ENCODE results near the gene TSPO2.
A peak's percentile ranks its signal among the peaks of the same experiment; 100 is the strongest.

The TSPO2 gene

GRCh38 chr6:41027799-41028560 is 14.3 kb upstream of the TSPO2 start:
- peak; percentile 41 to 69 for DNase-seq (ENCODE audit: low read depth in 2 of 2)

DNA sequence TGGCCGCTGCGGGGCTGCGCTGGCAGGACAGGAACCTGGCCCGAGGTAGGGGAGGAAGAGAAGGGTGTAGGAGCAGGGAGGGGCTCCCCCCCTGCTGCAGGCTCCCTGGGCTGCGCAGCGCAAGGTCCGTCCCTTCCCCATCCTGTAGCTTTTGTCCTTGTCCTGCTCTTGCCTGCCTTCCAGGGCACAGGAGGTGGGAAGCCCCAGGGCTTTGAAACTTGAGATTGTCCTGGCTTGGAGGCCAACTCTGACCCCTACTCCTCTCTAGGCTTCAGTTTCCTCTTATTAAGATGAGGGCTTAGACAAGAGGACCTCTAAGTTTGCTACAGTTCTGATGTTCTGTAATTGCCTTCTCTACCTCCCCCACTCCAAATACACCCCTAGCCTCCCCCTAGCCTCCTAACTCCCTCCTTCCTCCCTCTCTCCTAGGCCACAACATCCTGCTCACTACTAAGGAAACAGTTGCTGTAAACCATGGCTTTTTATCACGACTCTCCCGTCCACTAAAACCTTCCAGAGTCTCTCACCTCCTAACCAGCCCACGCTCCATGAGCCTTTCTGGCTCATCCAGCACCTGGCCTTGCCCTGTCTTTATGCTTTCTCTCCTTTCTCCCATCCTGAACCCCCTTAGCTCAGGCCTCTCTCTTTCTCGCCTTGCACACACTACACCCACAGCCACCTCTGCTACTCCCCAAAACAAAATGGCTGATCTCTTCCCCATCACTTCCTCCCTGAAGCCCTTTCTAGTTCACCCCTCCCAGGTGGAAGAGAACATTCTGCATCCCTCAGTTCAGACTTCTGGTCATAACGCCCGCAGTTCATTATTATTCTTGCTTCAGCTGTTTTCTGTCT is 13.5 kb upstream of the TSPO2 start:
- DNase-seq (ENCODE audit: low read depth in 2 of 2) = no peak

DNA sequence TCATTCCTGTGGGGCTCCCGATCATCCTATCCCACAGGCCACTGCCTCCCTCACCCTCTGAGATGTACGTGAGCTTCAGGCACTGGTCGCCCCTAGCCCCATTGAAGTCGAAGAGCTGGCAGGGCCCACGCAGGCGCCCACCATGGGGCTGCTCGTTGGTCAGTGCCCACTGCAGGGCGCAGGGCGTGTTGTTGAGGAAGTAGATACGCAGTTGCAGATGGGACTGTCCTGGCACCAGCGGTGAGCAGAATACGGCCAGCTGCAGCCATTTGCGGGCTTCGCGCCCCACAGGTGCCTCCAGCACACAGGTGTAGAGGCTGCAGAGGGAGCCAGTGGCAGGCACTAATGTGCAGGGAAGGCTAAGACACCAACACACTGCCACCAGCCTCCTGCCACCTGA is 9.4 kb upstream of the TSPO2 start:
- DNase-seq (ENCODE audit: low read depth in 2 of 2) = no peak

DNA sequence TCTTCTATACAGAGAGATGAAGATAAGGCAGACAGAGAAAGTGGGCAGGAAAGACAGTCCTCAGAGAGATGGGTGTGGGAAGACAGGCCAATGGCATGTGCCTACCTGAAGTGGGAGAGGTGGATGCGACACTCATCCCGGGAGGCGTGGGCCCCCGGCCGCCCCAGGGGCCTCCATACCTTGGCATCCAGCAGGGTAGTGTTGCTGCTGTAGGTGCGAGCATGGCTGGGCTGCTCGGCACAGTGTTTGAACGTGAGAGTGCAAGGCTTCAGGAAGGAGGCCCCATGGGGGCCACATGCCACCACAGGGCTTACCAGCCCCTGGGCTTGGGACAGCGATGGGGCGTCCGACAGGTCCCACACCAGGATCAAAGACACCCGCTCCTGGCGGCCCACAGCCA is 8.5 kb upstream of the TSPO2 start:
- no peak for DNase-seq (ENCODE audit: low read depth in 2 of 2)

GRCh38 chr6:41036186-41036585 is 6.1 kb upstream of the TSPO2 start:
- no peak for DNase-seq (ENCODE audit: low read depth in 2 of 2)

DNA sequence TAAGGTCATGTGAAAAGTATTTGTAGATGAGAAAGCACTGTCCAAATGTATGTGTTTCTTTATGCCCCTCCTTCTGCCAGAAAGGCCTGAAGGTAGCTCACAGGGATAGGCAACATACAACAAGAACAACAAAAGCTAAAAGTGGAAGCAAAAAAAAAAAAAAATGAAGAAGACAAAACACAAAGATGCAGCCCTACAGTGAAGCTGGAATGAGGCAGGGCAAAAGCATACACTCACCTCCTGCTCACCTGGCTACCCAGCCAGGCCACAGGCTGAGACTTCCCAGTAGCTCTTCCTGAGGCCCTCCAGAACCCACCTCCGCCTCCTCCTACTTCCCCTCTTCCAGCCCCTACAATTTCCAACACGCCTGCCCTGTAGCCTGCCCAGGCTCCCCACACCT is 5.7 kb upstream of the TSPO2 start:
- DNase-seq (ENCODE audit: low read depth in 2 of 2) = no peak

DNA sequence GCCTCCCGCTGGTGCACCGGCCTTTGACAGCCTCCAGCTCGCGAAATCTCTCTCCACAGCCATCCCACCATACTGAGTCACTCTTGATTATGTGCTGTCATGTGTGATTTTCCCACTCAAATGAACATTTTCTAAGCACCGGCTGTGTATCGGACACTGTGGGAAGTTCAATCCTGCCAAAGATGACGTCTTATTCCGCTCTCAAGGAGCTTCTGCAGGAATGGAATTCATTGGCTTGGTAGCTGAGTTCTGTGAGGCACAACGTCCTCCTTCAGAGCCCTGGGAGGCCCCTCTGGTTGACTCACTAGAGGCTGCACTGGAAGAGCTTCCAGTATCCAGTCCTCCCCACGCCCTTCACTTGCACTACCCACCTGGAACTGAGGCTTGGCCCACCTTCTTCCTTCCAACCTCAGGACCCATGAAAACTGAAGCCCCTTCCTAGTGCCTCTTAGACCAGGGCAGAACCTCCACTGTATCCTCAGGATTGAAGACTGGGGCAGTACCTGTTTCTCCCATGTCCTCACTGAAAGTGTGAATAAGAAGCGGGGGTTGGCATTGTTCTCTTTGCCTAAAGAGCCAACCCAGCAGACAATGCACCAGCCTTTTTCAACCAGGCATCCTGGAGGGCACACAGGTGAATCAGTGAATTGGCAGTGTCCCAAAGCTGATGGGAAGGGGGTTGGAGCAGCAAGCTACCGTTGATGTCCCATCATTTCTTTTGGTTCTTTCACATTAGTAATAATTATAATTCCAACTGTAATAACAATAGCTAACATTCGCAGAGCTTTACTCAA is 5.0 kb upstream of the TSPO2 start:
- no peak for DNase-seq (ENCODE audit: low read depth in 2 of 2)

GRCh38 chr6:41038205-41038604 is 4.1 kb upstream of the TSPO2 start:
- no peak for DNase-seq (ENCODE audit: low read depth in 2 of 2)

- peak; percentile 31 to 43 for DNase-seq (ENCODE audit: low read depth in 2 of 2)
Measured at GRCh38 chr6:41039060-41039998, 2.9 kb upstream of the TSPO2 start, which contains the start of gene UNC5CL. Gene UNC5CL, minus strand, starts transcription at chr6:41039221. Its CDS starts 4,147 bp downstream, at chr6:41035074.

GRCh38 chr6:41040101-41040939 is 1.9 kb upstream of the TSPO2 start:
- DNase-seq (ENCODE audit: low read depth in 2 of 2) = no peak

DNA sequence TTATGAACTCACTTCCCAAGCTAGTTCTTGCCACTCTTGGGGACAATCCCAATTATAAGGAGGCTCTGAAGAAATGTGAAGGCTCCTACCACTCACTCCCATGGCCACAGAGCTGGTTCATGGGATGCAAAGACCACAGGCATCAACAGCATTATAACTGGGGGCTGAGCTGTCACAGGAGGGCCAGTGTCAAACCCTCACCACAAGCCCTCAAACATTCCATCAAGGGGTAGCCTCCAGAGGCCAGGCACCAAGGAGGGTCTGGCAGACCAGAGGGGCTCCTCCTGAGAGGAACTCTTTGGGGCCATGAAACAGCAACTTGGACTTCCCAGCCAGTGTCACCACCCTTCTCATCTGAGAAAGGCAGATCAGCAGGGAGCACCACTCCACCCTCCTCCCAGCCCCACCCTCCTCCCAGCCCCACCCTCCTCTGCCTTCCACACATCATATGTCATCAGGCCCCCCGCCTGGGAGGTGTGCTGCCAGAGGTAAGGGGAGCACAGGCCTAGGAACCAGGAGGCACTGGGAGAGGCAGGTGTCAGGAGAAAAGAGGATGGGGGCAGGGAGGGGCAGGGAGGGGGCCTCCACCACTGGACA is 1.2 kb upstream of the TSPO2 start:
- DNase-seq (ENCODE audit: low read depth in 2 of 2) = no peak

- no peak for DNase-seq (ENCODE audit: low read depth in 2 of 2)
Measured at GRCh38 chr6:41043151-41043550, 884 bp downstream of the TSPO2 start.

DNA sequence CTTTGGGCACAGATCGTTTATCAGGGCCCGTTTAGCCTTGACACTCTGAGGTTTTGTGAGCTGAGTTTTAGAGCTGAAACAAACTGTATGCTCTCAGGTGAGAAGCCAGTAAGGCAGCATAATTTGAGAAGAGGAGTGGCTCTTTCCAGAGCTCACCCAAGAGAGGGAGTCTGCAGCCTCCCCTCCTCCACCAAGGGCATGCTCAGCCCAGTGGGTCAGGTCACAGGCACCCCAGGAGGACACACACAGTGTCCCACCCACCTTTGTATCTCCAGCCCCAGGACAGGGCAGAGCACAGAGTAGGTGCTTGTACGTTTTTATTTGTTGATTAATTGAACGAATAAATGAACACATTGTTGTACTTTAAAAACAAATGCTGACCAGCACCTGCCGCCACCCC is 3.4 kb downstream of the TSPO2 start:
- no peak for DNase-seq (ENCODE audit: low read depth in 2 of 2)

DNA sequence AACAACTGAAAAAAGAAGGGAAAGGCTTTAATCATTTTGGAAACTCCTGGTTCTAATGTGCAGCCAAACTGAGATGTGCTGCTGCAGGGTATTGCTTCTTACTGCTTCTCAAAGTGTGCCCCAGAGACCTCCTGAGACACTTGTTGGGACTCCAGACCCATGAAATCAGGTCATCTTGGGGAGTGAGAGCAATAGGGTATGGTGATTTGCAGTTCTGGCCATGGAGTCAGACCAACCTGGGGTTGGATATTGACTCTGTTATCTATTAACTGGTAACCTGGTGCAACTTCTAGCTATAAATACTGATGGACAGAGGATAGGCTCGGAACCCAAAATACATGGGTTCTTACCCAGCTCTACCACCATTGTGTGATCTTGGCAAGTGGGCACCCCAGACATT is 3.8 kb downstream of the TSPO2 start:
- DNase-seq (ENCODE audit: low read depth in 2 of 2) = no peak

DNA sequence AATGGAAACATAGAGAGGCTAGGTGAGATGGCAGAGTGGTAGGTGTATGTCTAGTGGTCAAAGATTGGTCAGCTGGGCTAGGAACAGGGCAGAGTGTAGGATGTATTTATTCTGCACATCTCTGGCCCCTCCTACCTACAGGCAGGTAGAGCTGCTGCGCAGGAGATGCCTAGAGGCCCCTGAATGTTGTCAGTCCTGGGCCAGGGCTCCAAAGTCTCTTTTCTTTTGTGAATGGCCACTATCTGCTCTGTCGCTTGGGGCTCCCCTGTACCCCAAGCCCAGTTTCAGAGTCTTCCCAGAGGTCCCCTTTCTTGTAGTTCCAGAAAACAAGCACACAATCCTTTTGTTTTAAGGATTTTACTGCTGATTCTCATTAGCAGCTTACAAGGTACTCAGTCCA is 5.0 kb downstream of the TSPO2 start:
- no peak for DNase-seq (ENCODE audit: low read depth in 2 of 2)

GRCh38 chr6:41047745-41048732 is 5.8 kb downstream of the TSPO2 start:
- no peak for DNase-seq (ENCODE audit: low read depth in 2 of 2)

- DNase-seq (ENCODE audit: low read depth in 2 of 2) = no peak
Measured at GRCh38 chr6:41049521-41049920, 7.3 kb downstream of the TSPO2 start.

- no peak for DNase-seq (ENCODE audit: low read depth in 2 of 2)
Measured at GRCh38 chr6:41049955-41050354, 7.7 kb downstream of the TSPO2 start.

- DNase-seq (ENCODE audit: low read depth in 2 of 2) = no peak
Measured at GRCh38 chr6:41050536-41050935, 8.3 kb downstream of the TSPO2 start.
